NAMALWA (cell line): ENCODE results near the gene CHPT1.
A peak's percentile ranks its signal among the peaks of the same experiment; 100 is the strongest.
"Not testable (repeated sequence)": the region's sequence is repeated elsewhere in the genome, so short reads cannot be mapped to it uniquely, and the experiment has no call there.

ENCODE experiments used
- DNase-seq: peaks from one replicate; pipeline ENCODE4 v3.0.0-alpha.2; 2015; ENCODE audit warnings: low spot score

CHPT1 gene

DNA sequence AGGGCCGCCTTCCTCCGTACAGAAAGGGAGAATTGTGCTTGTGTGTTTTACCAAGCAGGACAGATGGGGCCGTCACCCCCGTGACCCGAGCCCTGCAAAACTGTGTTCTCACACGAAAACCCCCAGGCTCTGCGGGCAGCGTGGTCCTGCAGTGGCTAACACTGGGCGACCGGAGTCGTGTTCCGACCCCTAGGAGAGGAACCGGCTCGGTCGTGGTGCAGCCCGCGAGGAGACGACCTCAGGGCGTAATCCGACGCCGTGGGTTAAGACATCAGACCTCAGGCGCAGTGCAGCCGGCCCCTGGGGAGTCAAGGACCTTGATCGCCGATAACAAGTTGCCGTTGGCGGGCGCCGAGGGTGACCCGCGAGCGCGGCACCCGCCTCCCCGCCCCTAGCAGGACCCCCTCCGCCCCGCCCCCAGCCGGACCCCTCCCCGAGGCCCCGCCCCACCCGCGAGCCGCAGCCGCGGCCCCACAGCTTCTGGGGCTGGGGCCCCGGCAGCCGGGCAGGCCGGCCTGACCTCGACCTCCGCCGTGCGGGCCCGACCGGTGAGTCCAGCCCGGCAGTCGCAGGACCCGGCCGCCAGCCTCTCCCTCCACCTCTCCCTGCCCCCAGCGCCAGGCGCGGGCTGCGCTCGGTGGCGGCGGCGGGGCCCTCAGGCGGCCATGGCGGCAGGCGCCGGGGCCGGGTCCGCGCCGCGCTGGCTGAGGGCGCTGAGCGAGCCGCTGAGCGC is at the start of gene CHPT1:
CHPT1 (plus strand) TSS at position 444 of the 733 bp plus-strand sequence; CDS start at position 666, 222 bp downstream.
- peak; percentile 83 for DNase-seq

DNA sequence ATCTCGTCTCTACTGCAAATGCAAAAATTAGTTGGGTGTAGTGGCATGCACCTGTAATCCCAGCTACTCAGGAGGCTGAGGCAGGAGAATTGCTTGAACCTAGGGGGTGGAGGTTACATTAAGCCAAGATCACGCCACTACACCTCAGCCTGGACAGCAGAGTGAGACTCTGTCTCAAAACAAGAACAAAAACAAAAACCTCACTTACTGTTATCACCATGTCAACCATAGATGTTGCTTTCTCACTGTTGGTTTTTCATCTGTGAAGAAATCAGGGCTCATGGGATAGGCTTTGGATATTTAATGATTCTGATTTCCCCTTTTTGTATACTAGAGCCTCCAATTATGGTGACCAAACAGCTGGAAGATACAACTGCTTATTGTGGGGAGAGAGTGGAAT is 49.7 kb upstream of the CHPT1 start:
- no peak for DNase-seq

- DNase-seq: no peak
Observed at GRCh38 chr12:101648195-101648594, 49.2 kb upstream of the CHPT1 start.

DNA sequence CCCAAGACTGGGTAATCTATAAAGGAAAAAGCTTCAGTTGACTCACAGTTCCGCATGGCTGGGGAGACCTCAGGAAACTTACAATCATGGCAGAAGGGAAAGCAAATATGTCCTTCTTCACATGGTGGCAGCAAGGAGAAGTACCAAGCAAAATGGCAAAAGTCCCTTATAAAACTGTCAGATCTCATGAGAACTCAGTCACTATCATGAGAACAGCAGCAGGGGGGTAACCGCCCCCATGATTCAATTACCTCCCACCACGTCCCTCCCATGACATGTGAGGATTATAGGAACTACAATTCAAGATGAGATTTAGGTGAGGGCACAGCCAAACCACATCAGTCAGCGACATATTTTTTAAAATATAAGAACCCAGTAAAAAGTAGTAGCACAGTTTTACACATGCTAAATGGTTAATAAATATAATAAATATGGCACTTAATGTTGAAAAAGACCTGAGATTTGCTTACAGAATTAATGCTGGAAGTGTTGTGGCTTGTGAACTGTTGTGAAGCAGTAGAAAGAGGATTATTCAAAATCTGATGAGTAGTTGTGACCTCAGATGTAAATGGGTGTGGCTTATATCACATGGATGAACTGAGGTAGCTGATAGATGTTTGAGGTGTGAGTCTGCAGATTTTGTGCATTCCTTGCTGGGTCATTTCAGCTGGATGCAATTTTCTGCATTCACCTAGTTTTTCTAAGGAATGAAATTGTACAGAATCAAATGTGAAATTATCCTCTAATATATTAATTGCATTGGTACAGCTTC is 46.9 kb upstream of the CHPT1 start:
- no peak for DNase-seq

DNA sequence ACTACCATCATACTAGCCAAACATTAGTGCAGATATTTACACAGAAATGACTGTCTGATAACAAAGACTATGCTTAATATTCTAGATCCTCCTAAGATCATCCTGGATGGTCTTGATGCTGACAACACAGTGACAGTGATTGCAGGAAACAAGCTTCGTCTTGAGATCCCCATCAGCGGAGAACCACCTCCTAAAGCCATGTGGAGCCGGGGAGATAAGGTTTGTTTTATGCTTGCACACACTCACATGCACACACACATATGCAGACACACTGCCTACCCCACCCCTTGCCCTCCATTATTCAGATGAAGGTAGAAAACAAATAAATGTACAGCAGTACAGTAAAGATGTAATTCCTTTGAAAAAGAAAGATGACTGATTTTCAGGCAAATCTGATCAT is 44.4 kb upstream of the CHPT1 start:
- DNase-seq: no peak

GRCh38 chr12:101653503-101653902 is 43.9 kb upstream of the CHPT1 start:
- DNase-seq: no peak

GRCh38 chr12:101654442-101654841 is 43.0 kb upstream of the CHPT1 start:
- no peak for DNase-seq

- DNase-seq: no peak
Observed at GRCh38 chr12:101655393-101655792, 42.0 kb upstream of the CHPT1 start.

DNA sequence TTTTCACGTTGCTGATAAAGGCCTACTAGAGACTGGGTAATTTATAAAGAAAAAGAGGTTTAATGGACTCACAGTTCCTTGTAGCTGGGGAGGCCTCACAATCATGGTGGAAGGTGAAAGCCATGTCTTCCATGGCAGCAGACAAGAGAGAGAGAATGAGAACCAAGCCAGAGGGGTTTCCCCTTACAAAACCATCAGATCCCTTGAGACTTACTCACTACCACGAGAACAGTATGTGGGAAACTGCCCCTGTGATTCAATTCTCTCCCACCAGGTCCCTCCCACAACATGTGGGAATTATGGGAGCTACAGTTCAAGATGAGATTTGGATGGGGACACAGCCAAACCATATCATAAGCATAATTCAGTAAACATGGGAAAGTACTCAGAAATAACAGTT is 36.8 kb upstream of the CHPT1 start:
- DNase-seq: not testable (repeated sequence)

DNA sequence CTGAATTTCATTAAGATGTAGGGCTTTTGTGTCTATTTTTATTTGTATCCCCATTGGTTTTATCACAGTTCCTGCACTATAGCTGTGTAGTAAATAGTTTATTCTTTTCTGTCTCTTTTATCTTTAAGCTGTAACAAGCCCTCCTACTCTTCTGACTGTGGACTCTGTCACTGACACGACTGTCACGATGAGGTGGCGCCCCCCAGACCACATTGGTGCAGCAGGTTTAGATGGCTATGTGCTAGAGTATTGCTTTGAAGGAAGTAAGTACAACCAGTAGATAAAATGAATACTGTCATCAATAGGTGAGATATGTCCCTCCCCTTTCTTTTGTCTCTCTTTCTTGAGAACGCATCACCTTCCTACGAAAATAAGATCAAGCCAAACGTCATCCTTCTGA is 34.1 kb upstream of the CHPT1 start:
- no peak for DNase-seq

DNA sequence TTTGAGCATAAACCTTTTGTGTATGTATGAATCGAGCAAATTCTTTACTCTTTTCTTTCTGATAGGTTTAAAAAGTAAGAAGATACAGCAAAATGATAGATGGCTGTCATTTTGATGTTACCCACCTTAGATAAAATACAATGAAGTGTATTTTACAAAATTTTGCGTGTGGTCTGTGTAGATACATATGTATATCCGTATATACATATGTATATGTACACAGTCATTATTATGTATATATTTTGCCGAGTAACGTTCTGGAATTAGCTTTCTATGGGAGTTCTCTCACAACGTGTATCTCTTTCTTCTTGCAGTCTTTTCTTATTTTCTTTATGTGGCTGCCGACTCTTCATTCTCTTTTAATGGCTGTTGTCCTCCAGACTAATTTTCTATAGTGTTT is 32.4 kb upstream of the CHPT1 start:
- DNase-seq: no peak

- no peak for DNase-seq
Observed at GRCh38 chr12:101666052-101666728, 31.2 kb upstream of the CHPT1 start.

DNA sequence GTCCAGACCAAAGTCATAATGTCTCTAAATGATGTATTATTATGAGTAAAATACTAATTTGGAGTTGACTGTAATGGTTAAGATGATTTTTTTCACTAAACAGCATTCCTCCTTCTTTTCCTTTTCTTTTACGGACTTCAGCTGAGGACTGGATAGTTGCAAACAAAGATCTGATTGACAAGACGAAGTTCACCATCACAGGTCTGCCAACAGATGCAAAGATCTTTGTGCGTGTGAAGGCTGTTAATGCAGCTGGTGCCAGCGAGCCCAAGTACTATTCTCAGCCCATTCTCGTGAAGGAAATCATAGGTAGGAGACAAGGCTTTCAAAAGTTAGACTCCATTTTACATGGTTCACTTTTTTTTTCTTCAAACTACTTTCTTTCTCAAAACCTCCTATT is 29.8 kb upstream of the CHPT1 start:
- no peak for DNase-seq

DNA sequence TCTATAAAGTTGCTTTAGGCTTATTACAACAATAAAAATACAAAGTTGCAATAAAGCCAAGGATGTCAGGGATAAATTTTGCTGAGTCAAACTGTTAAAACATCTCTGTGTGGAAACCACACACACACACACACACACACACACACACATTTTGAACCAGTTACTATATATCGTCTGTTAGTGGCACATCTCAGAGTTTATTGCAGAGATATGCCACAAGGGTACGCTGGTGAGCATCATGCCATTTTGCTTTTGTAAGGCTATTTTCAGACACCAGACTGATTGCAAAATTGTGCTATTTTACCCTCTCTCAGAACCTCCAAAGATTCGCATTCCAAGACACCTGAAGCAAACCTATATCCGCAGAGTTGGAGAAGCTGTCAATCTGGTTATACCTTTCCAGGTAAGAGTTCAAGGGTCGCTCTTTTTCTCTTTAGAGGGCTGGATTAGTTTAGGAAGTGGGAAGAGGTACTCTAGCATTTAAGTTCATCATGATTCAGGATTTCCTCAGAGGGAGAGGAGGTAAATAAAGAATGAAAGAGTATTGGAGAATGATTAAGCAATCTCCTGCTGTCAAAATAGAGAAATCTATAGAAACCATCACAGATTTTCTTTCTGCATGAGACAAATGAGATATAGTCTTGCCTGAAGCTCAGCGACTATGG is 27.3 kb upstream of the CHPT1 start:
- DNase-seq: peak; percentile 80

DNA sequence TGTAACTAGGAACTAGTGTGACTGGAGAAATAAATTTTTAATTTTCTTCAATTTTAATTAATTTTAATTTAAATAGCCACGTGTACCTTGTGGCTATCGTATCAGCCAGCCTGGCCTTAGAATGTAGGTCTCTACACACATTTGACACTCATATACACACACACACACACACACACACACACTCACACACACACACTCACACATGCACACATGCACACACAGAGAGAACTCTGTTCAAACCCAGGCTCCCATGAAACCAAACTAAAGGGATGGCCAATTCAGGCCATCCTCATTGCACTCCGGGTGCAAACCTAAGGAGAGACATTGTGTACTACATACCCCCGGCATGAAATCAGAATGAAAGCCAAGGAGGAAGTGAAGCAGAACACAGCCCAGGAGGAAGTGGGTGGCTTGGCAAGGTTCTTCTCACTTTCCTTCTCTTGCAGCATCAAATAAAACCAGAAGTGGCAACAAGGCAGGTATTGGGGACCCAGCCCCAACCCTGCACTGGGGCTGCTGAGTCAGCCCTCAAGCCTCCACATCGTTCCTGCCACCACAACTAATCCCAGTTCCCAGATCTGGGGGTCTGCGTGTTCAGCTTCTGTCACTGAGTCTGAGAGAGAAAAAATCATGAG is 26.2 kb upstream of the CHPT1 start:
- DNase-seq: peak; percentile 60

- peak; percentile 15 for DNase-seq
Observed at GRCh38 chr12:101671833-101672232, 25.6 kb upstream of the CHPT1 start.

DNA sequence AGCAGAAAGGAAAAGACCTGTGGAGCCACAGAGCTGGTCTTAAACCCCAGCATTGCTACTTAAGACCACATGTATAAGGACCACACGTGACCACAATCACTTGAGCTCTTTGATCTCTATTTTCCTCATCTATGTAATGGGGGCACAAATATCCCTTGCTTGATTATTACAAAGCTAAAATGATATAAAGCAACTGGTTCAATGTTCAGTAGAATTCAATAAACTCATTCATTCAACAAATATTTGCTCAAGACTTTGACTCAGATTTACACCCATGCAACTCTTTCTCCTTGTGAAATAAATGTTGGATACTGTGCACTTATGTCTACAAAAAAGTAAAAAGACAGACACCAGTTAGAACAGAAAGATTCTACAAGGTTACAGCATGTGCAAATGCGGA is 21.9 kb upstream of the CHPT1 start:
- DNase-seq: no peak

- not testable (repeated sequence) for DNase-seq
Observed at GRCh38 chr12:101676497-101676896, 20.9 kb upstream of the CHPT1 start.

GRCh38 chr12:101678081-101678480 is 19.4 kb upstream of the CHPT1 start:
- DNase-seq: no peak

- no peak for DNase-seq
Observed at GRCh38 chr12:101680240-101680639, 17.2 kb upstream of the CHPT1 start.

GRCh38 chr12:101680647-101681046 is 16.8 kb upstream of the CHPT1 start:
- no peak for DNase-seq

DNA sequence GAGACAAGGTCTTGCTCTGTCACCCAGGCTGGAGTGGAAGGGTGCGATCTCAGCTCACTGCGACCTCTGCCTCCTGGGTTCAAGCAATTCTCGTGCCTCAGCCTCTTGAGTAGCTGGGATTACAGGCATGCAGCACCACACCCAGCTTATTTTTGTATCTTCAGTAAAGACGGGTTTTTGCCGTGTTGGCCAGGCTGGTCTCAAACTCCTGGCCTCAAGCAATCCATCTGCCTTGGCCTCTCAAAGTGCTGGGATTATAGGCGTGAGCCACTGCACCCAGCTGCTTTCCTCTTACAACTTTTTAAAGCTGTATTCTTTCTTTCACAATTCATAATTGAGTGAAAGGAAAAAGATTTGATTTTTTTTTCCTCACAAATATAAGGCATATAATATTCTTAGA is 15.8 kb upstream of the CHPT1 start:
- DNase-seq: not testable (repeated sequence)
